A673 (cell line): Measurements from ENCODE around the gene MBD3. TPM values are rescaled to one million over a fixed set of nuclear protein-coding genes. Genes with fewer than 3 reads are reported as not detected.

ENCODE experiments used
- BruUV-seq: library from RNA; stranded (reverse); fragments of 400-500 nt; replicated peaks from 2 replicates; lab custom pipeline; 2021; lab: Mats Ljungman, UMichigan
- CTCF ChIA-PET: fragments of 300-600 bp; sonication (Branson Sonifier 250); formaldehyde crosslinking; loops from one replicate; lab custom pipeline; 2022; ENCODE audit warnings: antibody characterized with exemption; lab: Charles Lee
- POLR2A ChIA-PET: fragments of 300-600 bp; sonication (Branson Sonifier 250); formaldehyde crosslinking; loops from one replicate; lab custom pipeline; 2022; ENCODE audit warnings: antibody characterized with exemption; ENCODE audit not compliant: low non-redundant PET; lab: Charles Lee
- DNase-seq: peaks from one replicate; pipeline ENCODE4 v3.0.0-alpha.2; 2015; ENCODE audit warnings: low spot score
- H3K27ac ChIP-seq: fragments of 200-600 bp; sonication (generic); 2 replicates; pipeline ENCODE4 v1.5.1; 2016; ENCODE audit warnings: mixed run types, low read depth, mild to moderate bottlenecking, mixed read lengths, antibody characterized with exemption, low read length; ENCODE audit not compliant: poor library complexity, severe bottlenecking
- H3K27me3 ChIP-seq: fragments of 200-600 bp; sonication (generic); replicated peaks from 2 replicates; pipeline ENCODE4 v1.6.1; 2017; ENCODE audit warnings: mixed run types, low read depth, mild to moderate bottlenecking, mixed read lengths, antibody characterized with exemption, low read length; ENCODE audit not compliant: insufficient read depth, poor library complexity
- H3K36me3 ChIP-seq: fragments of 200-600 bp; sonication (generic); 2 replicates; pipeline ENCODE4 v1.6.1; 2016; ENCODE audit warnings: mixed run types, mild to moderate bottlenecking, mixed read lengths, antibody characterized with exemption, low read length; ENCODE audit not compliant: insufficient read depth, poor library complexity, severe bottlenecking
- H3K4me1 ChIP-seq: fragments of 200-600 bp; sonication (generic); 2 replicates; pipeline ENCODE4 v1.6.1; 2017; ENCODE audit warnings: mixed run types, mild to moderate bottlenecking, mixed read lengths, antibody characterized with exemption, low read length; ENCODE audit not compliant: insufficient read depth, poor library complexity, severe bottlenecking
- H3K4me3 ChIP-seq: fragments of 200-600 bp; sonication (generic); 2 replicates; pipeline ENCODE4 v1.5.1; 2016; ENCODE audit warnings: low read depth, mixed run types, mild to moderate bottlenecking, mixed read lengths, low read length; ENCODE audit not compliant: poor library complexity, severe bottlenecking
- H3K9me3 ChIP-seq: fragments of 200-600 bp; sonication (generic); 2 replicates; pipeline ENCODE4 v1.6.1; 2016; ENCODE audit warnings: mixed run types, low read depth, mild to moderate bottlenecking, mixed read lengths, antibody characterized with exemption, low read length; ENCODE audit not compliant: poor library complexity, severe bottlenecking
- EZH2 ChIP-seq: fragments of 200-600 bp; sonication (generic); IDR thresholded peaks from 2 replicates; pipeline ENCODE4 v1.6.1; 2017; ENCODE audit warnings: borderline replicate concordance, low read depth, mild to moderate bottlenecking, mixed read lengths, antibody characterized with exemption, low read length; ENCODE audit not compliant: poor library complexity, severe bottlenecking
- intact Hi-C: fragments of 100-400 bp; cut with micrococcal nuclease; formaldehyde crosslinking; loops from one replicate; pipeline ENCODE4 v1.10.0; 2022; ENCODE audit not compliant: unreplicated experiment
- total RNA-seq: library from RNA; stranded (reverse); gene quantifications from 2 replicates; pipeline ENCODE4 v1.2.3, GENCODE V29; 2021
- TF ChIP-seq, protein P1 (sequence below): fragments of 300-800, 200-600 bp; sonication (generic); conservative IDR thresholded peaks from 2 replicates; pipeline ENCODE4 v1.5.1; 2017; ENCODE audit warnings: low read depth, mild to moderate bottlenecking, antibody characterized with exemption, low read length, moderate library complexity, mixed read lengths

MBD3 gene
- total RNA-seq, 1 experiment from 2014 or later: 138 TPM

DNA sequence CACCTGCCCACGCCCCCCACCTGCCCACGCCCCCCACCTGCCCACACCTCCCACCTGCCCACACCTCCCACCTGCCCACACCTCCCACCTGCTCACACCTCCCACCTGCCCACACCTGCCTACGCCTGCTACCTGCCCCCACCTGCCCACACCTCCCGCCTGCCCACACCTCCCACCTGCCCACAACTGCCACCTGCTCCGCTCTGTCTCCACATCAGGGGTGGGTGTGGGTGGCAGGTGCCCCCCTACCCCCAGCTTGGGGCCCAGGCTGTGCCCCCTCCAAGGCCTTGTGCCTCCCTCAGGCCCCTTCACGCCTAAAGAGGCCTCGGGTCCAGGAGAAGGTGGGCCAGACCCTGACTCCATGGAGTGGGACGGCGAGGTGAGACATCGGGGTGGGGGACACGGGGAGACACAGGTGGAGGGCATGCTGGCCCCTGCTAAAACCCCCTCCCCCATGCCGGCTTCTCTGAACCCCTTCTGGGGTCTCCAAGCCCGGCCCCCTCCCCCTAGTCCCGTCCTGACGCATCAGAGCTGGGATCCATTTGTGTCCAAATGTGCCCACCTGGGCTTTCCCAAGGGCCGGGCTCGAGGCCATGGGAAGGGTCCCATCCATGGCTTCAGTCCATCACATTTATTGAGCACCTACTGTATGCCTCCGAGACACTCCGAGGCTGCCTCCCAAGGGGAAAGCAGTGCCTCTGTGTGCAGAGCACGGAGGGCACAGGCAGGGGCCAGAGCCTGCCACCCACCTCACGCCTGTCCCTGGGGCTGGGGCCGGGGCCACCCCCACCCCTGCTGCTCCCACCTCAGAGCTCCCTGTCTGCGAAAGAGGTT lies 63.9 kb downstream of the MBD3 start:
- peaks cover 4% of the 10 kb centered on the region for H3K4me1 ChIP-seq
- CTCF ChIA-PET: no interaction called here
- peaks cover 19% of the 10 kb centered on the region for H3K27me3 ChIP-seq
- TF ChIP-seq, protein P1, sequence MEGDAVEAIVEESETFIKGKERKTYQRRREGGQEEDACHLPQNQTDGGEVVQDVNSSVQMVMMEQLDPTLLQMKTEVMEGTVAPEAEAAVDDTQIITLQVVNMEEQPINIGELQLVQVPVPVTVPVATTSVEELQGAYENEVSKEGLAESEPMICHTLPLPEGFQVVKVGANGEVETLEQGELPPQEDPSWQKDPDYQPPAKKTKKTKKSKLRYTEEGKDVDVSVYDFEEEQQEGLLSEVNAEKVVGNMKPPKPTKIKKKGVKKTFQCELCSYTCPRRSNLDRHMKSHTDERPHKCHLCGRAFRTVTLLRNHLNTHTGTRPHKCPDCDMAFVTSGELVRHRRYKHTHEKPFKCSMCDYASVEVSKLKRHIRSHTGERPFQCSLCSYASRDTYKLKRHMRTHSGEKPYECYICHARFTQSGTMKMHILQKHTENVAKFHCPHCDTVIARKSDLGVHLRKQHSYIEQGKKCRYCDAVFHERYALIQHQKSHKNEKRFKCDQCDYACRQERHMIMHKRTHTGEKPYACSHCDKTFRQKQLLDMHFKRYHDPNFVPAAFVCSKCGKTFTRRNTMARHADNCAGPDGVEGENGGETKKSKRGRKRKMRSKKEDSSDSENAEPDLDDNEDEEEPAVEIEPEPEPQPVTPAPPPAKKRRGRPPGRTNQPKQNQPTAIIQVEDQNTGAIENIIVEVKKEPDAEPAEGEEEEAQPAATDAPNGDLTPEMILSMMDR: no peak
- no peak for TF ChIP-seq EZH2
- POLR2A ChIA-PET: no interaction called here
- no TSS peak for BruUV-seq
- H3K36me3 ChIP-seq: no peaks in the 10 kb centered on the region
- DNase-seq: no peak
- no peaks in the 10 kb centered on the region for H3K9me3 ChIP-seq
- intact Hi-C loops: no loop called here
- no peak overlapping the region for H3K27ac ChIP-seq
- no peak overlapping the region for H3K4me3 ChIP-seq

DNA sequence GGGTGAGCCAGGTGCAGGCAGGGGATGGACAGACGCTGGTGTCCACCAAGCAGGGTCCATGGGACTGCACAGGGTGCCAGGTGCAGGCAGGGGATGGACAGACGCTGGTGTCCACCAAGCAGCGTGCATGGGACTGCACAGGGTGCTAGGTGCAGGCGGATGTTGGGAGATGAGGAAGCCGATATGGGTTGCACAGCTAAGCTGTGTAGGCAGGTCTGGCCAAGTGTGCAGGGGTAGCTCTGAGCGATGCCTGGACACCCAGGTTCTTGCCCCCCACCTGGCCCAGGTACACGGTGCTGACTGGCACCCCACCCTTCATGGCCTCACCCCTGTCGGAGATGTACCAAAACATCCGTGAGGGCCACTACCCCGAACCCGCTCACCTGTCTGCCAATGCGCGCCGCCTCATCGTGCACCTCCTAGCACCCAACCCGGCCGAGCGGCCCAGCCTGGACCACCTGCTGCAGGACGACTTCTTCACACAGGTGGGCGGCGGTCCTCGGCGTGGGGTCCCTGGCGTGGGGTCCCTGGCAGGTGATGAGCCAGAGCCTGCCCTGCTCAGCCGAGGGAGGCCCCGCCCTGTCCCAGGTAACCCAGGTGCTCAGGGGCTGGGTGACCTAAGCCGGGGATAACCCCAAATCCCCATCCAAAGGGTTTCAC lies 64.9 kb downstream of the MBD3 start:
- no peaks in the 10 kb centered on the region for H3K9me3 ChIP-seq
- no peak overlapping the region for H3K4me3 ChIP-seq
- ChIA-PET POLR2A (no interaction called here), CTCF (no interaction called here)
- intact Hi-C loops: no loop called here
- DNase-seq: no peak
- BruUV-seq: no TSS peak
- no peak overlapping the region for H3K27ac ChIP-seq
- H3K4me1 ChIP-seq: peaks cover 4% of the 10 kb centered on the region
- no peaks in the 10 kb centered on the region for H3K36me3 ChIP-seq
- peaks cover 28% of the 10 kb centered on the region for H3K27me3 ChIP-seq
- no peak for TF ChIP-seq EZH2
- TF ChIP-seq, protein P1: no peak

DNA sequence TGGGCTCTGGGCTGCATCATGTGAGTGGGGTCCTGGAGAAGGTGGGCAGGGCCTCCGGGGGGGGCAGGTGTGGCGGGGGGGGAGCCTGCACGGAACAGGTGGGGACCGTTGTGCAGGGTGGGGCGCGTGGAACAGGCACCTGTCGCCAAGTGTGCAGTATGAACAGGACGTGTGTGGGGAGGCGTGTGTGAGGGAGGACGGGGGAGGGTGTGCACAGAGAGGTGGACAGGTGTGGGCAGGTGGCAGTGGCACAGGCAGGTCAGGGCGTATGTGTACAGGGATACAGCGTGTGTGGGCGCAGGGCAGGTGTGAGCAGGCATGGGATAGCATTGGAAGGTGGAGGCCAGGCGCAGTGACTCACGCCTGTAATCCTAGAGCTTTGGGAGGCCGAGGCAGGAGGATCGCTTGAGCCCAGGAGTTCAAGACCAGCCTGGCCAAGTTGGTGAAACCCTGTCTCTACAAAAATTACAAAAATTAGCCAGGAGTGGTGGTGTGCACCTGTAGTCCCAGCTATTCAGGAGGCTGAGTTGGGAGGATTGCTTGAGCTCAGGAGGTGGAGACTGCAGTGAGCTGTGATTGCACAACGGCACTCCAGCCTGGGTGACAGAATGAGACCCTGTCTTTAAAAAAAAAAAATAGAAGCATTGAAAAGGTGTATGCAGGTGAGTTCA lies 65.6 kb downstream of the MBD3 start:
- BruUV-seq: no TSS peak
- H3K27ac ChIP-seq: no peak overlapping the region
- CTCF ChIA-PET: no interaction called here
- no peak overlapping the region for H3K4me3 ChIP-seq
- no peak for TF ChIP-seq EZH2
- TF ChIP-seq, protein P1: no peak
- DNase-seq: no peak
- H3K9me3 ChIP-seq: no peaks in the 10 kb centered on the region
- POLR2A ChIA-PET: no interaction called here
- intact Hi-C loops: no loop called here
- peaks cover 28% of the 10 kb centered on the region for H3K27me3 ChIP-seq
- H3K36me3 ChIP-seq: no peaks in the 10 kb centered on the region
- peaks cover 4% of the 10 kb centered on the region for H3K4me1 ChIP-seq
